ENCODE measurements around the gene SIGLEC14. TPM values are rescaled to one million over a fixed set of nuclear protein-coding genes. Genes with fewer than 3 reads are reported as not detected.

The SIGLEC14 gene
- total RNA-seq, 1 donor from 2014 or later, result not detected

DNA sequence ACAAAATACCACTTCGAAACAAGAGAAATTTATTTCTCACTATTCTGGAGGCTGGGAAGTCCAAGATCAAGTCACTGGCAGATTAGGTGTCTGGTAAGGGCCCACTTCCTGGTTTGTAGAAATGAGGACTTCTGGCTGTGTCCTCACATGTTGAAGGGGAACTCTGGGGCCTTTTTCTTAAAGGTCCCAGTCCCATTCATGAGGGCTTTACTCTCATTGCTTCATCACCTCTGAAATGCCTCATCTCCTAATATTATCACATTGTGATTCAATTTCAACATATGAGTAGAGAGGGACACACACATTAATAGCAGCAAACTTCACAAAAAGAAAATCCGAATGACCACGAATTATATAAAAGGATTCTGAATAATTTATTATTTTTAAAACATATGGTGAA, 21.6 kb upstream of the SIGLEC14 start:
- Mint-ChIP-seq H3K27me3 (ENCODE audit: insufficient read depth, low read depth) (peaks cover 4% of the 10 kb centered on the region), H3K9me3 (peaks cover 2% of the 10 kb centered on the region), H3K27ac (no peak overlapping the region), H3K4me3 (no peak overlapping the region), H3K36me3 (no peaks in the 10 kb centered on the region), H3K4me1 (no peaks in the 10 kb centered on the region)
- Histone ChIP-seq H3K4me3 (no peak overlapping the region), H3F3A (ENCODE audit: low read depth) (no peaks in the 10 kb centered on the region), H4K20me1 (ENCODE audit: low read depth) (no peaks in the 10 kb centered on the region), H3K4me1 (no peaks in the 10 kb centered on the region), H3K79me2 (ENCODE audit: low read depth) (no peaks in the 10 kb centered on the region), H3K9me3 (ENCODE audit: low read depth) (no peaks in the 10 kb centered on the region), H2AFZ (replicated peaks) (no peak overlapping the region), H3K9ac (no peak overlapping the region), H3K27me3 (no peaks in the 10 kb centered on the region), H3K4me2 (no peak overlapping the region), H3K36me3 (no peaks in the 10 kb centered on the region), H3K27ac (no peak overlapping the region)
- no peak for DNase-seq (ENCODE audit: low spot score)
- no peak for TF ChIP-seq EZH2 (IDR thresholded peaks at IDR 0.05)
- TF ChIP-seq CTCF (IDR thresholded peaks at IDR 0.05), result no peak
- no peak for TF ChIP-seq EZH2phosphoT487 (IDR thresholded peaks at IDR 0.05)

- H3K4me3 Mint-ChIP-seq, result no peak overlapping the region
- Histone ChIP-seq H3K79me2 (ENCODE audit: low read depth) (no peaks in the 10 kb centered on the region), H3K27me3 (no peaks in the 10 kb centered on the region), H3K27ac (no peak overlapping the region), H3K4me1 (no peaks in the 10 kb centered on the region), H3K9me3 (ENCODE audit: low read depth) (no peaks in the 10 kb centered on the region), H3K4me2 (no peak overlapping the region), H4K20me1 (ENCODE audit: low read depth) (no peaks in the 10 kb centered on the region), H3K9ac (no peak overlapping the region), H3K4me3 (no peak overlapping the region), H3F3A (ENCODE audit: low read depth) (no peaks in the 10 kb centered on the region), H3K36me3 (no peaks in the 10 kb centered on the region), H2AFZ (replicated peaks) (no peak overlapping the region)
- H3K4me1 Mint-ChIP-seq, result no peaks in the 10 kb centered on the region
- no peak for DNase-seq (ENCODE audit: low spot score)
- H3K9me3 Mint-ChIP-seq, result no peaks in the 10 kb centered on the region
- TF ChIP-seq EZH2phosphoT487 (IDR thresholded peaks at IDR 0.05) (no peak), CTCF (IDR thresholded peaks at IDR 0.05) (no peak), EZH2 (IDR thresholded peaks at IDR 0.05) (no peak)
- no peaks in the 10 kb centered on the region for H3K36me3 Mint-ChIP-seq
- no peak overlapping the region for H3K27ac Mint-ChIP-seq
- peaks cover 6% of the 10 kb centered on the region for H3K27me3 Mint-ChIP-seq (ENCODE audit: insufficient read depth, low read depth)
Observed at GRCh38 chr19:51664997-51665396, 18.4 kb upstream of the SIGLEC14 start.

DNA sequence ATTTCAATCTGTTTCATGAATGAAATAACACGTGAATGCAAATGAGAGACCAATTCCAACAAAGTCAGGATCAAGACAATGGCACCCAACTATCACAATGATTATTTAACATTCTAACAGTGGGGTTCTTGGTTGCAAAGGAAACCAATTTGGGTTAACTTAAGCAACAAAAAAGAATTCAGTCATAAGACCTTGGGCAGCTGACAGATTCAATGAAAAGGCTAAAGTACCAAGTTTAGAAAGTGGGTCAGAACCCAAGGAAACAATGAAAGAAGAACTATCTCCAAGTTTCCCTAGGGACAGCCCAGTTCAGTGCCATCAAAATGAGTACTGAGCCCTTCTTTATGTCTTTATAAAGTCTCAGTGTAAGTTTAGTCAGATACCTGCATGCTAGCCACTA, 17.5 kb upstream of the SIGLEC14 start:
- no peak overlapping the region for H3K4me2 ChIP-seq
- Mint-ChIP-seq H3K27me3 (ENCODE audit: insufficient read depth, low read depth) (peaks cover 7% of the 10 kb centered on the region), H3K9me3 (no peaks in the 10 kb centered on the region), H3K4me1 (no peaks in the 10 kb centered on the region), H3K36me3 (no peaks in the 10 kb centered on the region), H3K27ac (no peak overlapping the region), H3K4me3 (no peak overlapping the region)
- H3K4me1 ChIP-seq, result no peaks in the 10 kb centered on the region
- H4K20me1 ChIP-seq (ENCODE audit: low read depth), result no peaks in the 10 kb centered on the region
- H3K4me3 ChIP-seq, result no peak overlapping the region
- peaks cover 8% of the 10 kb centered on the region for H3K27me3 ChIP-seq
- no peaks in the 10 kb centered on the region for H3K79me2 ChIP-seq (ENCODE audit: low read depth)
- H3K36me3 ChIP-seq, result no peaks in the 10 kb centered on the region
- no peak overlapping the region for H3K27ac ChIP-seq
- no peak overlapping the region for H3K9ac ChIP-seq
- TF ChIP-seq EZH2phosphoT487 (IDR thresholded peaks at IDR 0.05) (no peak), CTCF (IDR thresholded peaks at IDR 0.05) (no peak), EZH2 (IDR thresholded peaks at IDR 0.05) (no peak)
- H3K9me3 ChIP-seq (ENCODE audit: low read depth), result no peaks in the 10 kb centered on the region
- H3F3A ChIP-seq (ENCODE audit: low read depth), result no peaks in the 10 kb centered on the region
- no peak overlapping the region for H2AFZ ChIP-seq (replicated peaks)
- DNase-seq (ENCODE audit: low spot score), result no peak
